Esophagus muscularis mucosa (tissue), 4 donors: Measurements from ENCODE around the gene MYH16.

ENCODE experiments used
- EP300 ChIP-seq: sonication (generic); formaldehyde crosslinking; IDR thresholded peaks from one replicate; pipeline ENCODE4 v1.6.1; 2017; ENCODE audit warnings: antibody characterized with exemption
- POLR2A ChIP-seq: fragments of 450-650 bp; IDR thresholded peaks from one replicate; pipeline ENCODE4 v1.6.1; 2017; ENCODE audit warnings: antibody characterized with exemption, moderate library complexity, mild to moderate bottlenecking, low read depth
- TF ChIP-seq, protein P1 (sequence below), 3 experiments: fragments of 200-600 bp in 2 of 3; fragments of 450-650 bp in 1 of 3; sonication (generic) in 2 of 3; IDR thresholded peaks; one replicate each; pipeline ENCODE4 v1.5.1; 2017 to 2019; ENCODE audit warnings: antibody characterized with exemption in 3 of 3, mild to moderate bottlenecking in 2 of 3, moderate library complexity in 1 of 3

DNA sequence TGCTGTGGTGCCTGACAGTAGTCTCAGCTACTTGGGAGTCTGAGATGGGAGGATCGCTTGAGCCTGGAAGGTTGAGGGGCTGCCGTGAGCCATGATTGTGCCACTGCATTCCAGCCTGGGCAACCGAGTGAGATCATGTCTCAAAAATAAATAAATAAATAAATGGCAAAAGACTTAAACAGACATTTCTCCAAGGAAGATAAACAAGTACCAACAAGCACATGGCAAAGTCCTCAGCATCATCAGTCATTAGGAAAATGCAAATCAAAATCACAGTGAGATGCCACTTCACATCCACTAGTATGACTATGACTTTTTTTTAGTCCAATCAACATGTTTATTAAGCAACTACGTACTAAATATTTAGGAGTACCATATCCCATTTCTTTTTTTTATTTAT is 43.4 kb upstream of the MYH16 start:
- TF ChIP-seq POLR2A (no peak), EP300 (no peak)
- TF ChIP-seq, protein P1, sequence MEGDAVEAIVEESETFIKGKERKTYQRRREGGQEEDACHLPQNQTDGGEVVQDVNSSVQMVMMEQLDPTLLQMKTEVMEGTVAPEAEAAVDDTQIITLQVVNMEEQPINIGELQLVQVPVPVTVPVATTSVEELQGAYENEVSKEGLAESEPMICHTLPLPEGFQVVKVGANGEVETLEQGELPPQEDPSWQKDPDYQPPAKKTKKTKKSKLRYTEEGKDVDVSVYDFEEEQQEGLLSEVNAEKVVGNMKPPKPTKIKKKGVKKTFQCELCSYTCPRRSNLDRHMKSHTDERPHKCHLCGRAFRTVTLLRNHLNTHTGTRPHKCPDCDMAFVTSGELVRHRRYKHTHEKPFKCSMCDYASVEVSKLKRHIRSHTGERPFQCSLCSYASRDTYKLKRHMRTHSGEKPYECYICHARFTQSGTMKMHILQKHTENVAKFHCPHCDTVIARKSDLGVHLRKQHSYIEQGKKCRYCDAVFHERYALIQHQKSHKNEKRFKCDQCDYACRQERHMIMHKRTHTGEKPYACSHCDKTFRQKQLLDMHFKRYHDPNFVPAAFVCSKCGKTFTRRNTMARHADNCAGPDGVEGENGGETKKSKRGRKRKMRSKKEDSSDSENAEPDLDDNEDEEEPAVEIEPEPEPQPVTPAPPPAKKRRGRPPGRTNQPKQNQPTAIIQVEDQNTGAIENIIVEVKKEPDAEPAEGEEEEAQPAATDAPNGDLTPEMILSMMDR (IDR thresholded peaks at IDR 0.05): no peak
